ENCODE measurements around the gene TMA7B.
"Not testable (repeated sequence)": the region's sequence is repeated elsewhere in the genome, so short reads cannot be mapped to it uniquely, and the experiment has no call there.

TMA7B gene

GRCh38 chr22:39983346-39983745 lies 23.1 kb downstream of the TMA7B start:
- DNase-seq (ENCODE audit: low read depth): no peak

DNA sequence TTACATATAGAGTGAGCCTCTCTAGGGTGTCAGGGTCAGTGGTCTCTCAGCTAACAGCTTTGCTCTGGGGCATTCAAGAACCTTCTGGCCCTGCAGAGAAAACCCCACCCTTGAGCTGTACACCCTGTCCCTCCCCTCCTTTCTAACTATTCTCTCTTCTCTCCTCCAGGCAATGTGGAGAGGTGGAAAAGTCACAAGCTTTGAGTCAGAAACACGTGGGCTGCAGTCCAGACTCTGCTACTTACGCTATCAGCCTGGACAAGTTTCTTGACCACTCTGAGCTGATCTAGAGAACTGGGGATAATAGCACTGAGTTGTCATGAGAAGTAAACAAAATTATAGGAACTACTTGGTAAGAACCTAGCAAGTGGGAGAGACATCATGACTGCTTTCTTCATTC lies 23.8 kb downstream of the TMA7B start:
- DNase-seq (ENCODE audit: low read depth): no peak

DNA sequence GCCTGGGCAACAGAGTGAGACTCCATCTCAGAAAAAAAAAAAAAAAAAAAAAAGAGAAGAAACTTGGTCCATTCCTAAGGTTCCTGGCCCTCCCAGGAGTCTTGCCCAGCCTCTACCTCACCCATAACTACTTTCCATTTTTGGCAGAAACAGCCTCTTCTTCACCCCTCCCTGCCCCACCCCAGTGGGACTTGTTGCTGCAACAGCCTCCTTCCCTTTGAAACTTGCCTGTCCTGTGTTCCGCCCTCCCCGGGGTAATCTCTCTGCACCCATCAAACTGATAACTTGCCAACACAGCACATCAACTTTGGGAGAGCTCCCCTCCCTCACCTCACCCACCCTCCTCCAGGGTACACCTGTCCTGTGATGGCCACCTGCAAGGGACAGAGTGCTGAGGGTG lies 24.5 kb downstream of the TMA7B start:
- no peak for DNase-seq (ENCODE audit: low read depth)

DNA sequence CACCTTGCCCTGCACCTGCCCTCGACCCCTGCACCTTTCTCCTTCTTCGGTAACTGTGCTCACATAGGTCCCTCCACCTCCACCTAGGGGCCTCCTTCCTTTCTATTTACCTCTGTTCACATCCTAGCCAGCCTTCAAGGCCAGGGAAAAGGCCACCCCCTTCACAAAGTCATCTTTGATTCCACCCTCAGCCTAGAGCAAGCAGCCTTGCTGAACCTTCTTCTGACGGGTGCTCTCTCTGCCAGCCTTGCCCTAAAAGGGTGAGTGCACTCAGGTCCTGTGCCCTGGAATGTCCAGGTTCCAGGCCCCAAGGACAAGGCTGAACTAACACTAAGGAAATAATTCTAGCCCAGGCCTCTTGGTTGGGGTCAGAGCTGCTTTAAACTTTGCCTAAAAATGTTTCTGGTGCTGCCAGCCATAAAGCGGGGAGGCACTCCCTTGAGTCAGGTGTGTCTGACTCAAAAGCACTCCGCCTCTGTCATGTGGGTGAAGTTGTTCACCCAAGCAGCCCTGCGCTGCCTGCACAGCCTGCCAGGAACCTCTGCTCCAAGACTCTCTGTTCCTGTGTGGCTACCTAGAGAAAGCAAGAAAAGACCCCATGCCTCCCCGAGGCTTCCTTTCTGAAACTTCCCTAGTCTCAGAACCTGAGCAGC lies 25.3 kb downstream of the TMA7B start:
- DNase-seq (ENCODE audit: low read depth): no peak

GRCh38 chr22:39988386-39989114 lies 28.4 kb downstream of the TMA7B start:
- no peak for DNase-seq (ENCODE audit: low read depth)

DNA sequence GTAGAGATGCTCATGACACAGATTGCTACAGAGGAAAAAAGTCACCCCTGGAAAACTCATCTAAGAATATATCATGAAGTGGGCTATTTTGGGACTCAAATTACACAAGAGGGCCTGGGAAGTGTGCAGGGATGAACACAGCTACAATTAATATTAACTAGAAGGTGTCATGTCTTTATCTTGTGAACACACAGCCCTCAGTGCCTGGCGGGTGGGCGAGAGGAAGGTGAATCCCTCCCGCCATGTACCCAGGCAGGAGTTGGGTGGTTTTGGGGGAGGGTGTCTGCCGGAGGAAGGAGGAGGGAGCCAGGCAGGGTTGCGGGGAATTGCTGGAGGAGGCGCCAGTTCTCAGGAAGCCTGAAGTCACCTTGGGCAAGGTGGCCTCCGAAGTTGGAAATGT lies 29.4 kb downstream of the TMA7B start:
- DNase-seq (ENCODE audit: low read depth): no peak

- DNase-seq (ENCODE audit: low read depth): no peak
Measured at GRCh38 chr22:39990686-39991085, 30.5 kb downstream of the TMA7B start.

- DNase-seq (ENCODE audit: low read depth): no peak
Measured at GRCh38 chr22:39991159-39991860, 31.1 kb downstream of the TMA7B start.

GRCh38 chr22:39992088-39992826 lies 32.1 kb downstream of the TMA7B start:
- DNase-seq (ENCODE audit: low read depth): no peak

GRCh38 chr22:39992894-39993293 lies 32.7 kb downstream of the TMA7B start:
- DNase-seq (ENCODE audit: low read depth): not testable (repeated sequence)

DNA sequence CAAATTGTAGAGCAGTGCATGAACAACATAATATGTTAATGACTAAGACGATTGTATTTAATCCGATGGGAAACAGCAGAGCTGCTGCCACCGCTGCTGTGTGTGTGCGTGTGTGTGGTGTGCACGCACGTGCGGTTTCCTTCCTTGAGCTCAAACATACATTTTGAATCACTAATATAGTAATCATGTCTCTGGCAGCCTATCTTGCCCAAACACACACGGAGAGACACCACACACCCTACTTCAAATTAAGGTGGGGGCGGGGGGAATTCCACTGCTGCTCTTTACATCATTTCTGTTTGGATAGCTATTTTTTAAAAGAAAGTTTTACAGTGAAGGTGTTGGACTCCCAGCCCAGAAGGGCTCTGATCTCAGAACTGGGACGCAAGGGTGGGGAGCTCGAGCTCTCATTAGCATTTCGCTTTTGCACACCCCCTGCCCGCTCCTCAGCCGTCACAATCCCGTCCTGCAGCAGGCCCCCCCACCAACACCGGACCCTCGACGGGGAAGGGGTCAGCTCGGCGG lies 33.9 kb downstream of the TMA7B start:
- no peak for DNase-seq (ENCODE audit: low read depth)

- DNase-seq (ENCODE audit: low read depth): no peak
Measured at GRCh38 chr22:39994566-39995392, 34.6 kb downstream of the TMA7B start, which contains the start of gene FAM83F. Gene FAM83F, plus strand, starts transcription at chr22:39994954. Its CDS starts 89 bp downstream, at chr22:39995043.

- no peak for DNase-seq (ENCODE audit: low read depth)
Measured at GRCh38 chr22:39995393-39996252, 35.4 kb downstream of the TMA7B start.

GRCh38 chr22:39996732-39997131 lies 36.5 kb downstream of the TMA7B start:
- DNase-seq (ENCODE audit: low read depth): no peak

DNA sequence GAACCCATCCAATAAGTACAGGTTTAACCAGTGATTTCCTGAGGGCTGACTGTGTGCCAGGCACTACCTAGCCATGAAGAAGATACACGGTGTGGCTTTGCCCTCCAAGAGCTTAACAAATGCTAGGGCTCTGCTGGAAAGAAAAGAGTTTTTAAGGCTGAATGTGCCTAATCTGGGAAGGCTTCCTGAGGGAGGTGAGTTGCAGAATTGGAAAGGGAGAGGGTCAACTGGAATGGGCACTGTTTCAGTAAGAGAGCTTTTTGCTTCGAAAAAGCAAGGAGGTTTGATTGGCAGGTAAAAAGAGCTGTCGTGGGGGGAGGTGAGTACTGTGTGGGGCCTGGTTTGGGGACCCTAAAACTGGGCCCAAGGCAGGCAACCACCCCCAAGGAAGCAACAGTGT lies 37.2 kb downstream of the TMA7B start:
- no peak for DNase-seq (ENCODE audit: low read depth)

- no peak for DNase-seq (ENCODE audit: low read depth)
Measured at GRCh38 chr22:39997939-39998726, 37.9 kb downstream of the TMA7B start.

GRCh38 chr22:39999144-39999757 lies 39.1 kb downstream of the TMA7B start:
- DNase-seq (ENCODE audit: low read depth): no peak

GRCh38 chr22:40000171-40000570 lies 40.0 kb downstream of the TMA7B start:
- DNase-seq (ENCODE audit: low read depth): no peak

GRCh38 chr22:40001106-40001505 lies 40.9 kb downstream of the TMA7B start:
- no peak for DNase-seq (ENCODE audit: low read depth)

All from GM04503 (cell line).